Subcutaneous abdominal adipose tissue (tissue), 5 donors: ENCODE data around the gene ZNF597.

Experiments
- H3K27ac ChIP-seq: one replicate; pipeline ENCODE4 v1.7.0; 2013; ENCODE audit warnings: low read depth, mild to moderate bottlenecking, inconsistent platforms, low read length, moderate library complexity
- H3K27me3 ChIP-seq, 5 donors: one replicate each; pipeline ENCODE4 v1.7.0; 2013; ENCODE audit warnings: low read length in 5 of 5, inconsistent platforms in 1 of 5; ENCODE audit not compliant: control insufficient read depth in 5 of 5, insufficient read depth in 4 of 5
- H3K36me3 ChIP-seq, 5 donors: one replicate each; pipeline ENCODE4 v1.7.0; 2013; ENCODE audit warnings: low read length in 5 of 5; ENCODE audit not compliant: control insufficient read depth in 5 of 5, insufficient read depth in 5 of 5
- H3K4me1 ChIP-seq, 5 donors: one replicate each; pipeline ENCODE4 v1.7.0; 2013; ENCODE audit warnings: low read length in 5 of 5, mild to moderate bottlenecking in 3 of 5, moderate library complexity in 1 of 5; ENCODE audit not compliant: control insufficient read depth in 5 of 5, insufficient read depth in 5 of 5
- H3K4me3 ChIP-seq, 5 donors: one replicate each; pipeline ENCODE4 v1.7.0; 2013; ENCODE audit warnings: low read length in 5 of 5, low read depth in 1 of 5
- H3K9ac ChIP-seq, 5 donors: one replicate each; pipeline ENCODE4 v1.7.0; 2013; ENCODE audit warnings: low read length in 5 of 5, mild to moderate bottlenecking in 4 of 5, moderate library complexity in 3 of 5
- H3K9me3 ChIP-seq, 5 donors: one replicate each; pipeline ENCODE4 v1.7.0; 2013; ENCODE audit warnings: low read length in 5 of 5; ENCODE audit not compliant: control insufficient read depth in 5 of 5
- donor health status: healthy.
- donor health status: healthy.
- donor health status: healthy.
- donor health status: healthy.
- donor health status: healthy.

ZNF597 gene

DNA sequence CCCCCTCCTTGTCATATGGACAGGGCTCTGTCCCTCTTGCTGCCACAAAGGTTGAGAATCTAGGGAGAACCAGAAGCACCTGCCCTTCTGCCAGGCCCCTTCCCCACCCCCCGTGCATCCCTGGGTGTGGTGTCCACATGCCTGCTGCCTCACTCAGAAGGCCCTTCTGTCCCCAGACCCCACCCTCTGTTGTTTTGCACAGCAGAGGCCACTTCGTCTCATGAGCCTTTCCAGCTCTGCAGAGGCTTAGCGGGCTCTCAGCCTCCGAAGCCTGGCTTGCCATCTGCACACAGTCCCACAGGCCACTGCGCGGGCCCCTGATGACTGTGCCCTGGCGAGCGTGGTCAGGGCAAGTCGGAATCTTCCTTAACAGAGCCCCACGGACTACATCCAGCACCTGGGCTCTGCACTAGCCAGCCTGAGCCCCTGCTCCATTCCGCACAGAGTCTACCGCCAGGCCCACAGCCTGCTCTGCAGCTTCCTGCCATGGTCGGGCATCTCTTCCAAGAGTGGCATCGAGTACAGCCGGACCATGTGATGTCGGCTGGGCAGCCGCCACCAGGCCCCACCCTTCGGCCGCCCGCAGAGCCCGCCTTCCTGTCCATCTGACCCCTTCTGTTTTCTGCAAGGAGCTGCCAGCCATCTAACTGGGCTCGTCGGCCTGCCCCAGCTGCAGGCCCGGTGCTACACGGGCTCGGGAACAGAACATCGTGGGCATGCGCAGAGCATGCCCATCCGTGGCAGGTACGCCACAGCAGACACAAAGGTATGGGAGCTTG lies 41.2 kb upstream of the ZNF597 start:
- Histone ChIP-seq H3K9me3 (no peaks in the 10 kb centered on the region), H3K27me3 (no peaks in the 10 kb centered on the region), H3K9ac (no peak overlapping the region), H3K27ac (no peak overlapping the region), H3K36me3 (peaks cover 0 to 79% (median 70%) of the 10 kb centered on the region in 5 donors), H3K4me3 (no peak overlapping the region), H3K4me1 (no peaks in the 10 kb centered on the region)

DNA sequence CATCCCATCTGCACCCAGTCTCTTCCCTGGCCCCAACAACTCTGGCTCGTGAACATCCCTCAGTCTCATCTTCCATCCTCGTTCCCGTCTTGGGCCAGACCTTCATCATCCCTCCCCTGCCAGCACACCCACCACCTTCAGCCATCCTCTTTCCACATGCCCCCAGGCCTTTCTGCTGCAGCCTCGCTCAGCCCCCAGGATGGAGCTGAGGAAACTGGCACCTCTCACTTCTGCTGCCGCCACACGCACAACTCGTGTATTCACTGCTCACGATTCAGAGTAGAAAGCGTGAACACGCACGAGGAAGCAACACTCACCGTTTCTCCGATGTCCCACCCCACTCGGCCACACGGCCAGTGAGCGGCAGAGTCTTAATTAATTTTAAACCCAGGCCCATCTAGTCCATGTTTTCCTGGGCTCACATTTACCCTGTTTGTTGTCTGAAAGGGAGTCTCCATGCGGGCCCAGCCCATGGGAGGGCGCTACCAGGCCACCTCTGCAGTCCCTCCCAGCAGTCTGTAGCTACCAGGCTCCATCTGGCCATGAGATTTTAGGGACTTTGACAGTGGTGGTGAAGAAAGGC lies 39.4 kb upstream of the ZNF597 start:
- Histone ChIP-seq H3K27me3 (no peaks in the 10 kb centered on the region), H3K9ac (no peak overlapping the region), H3K4me1 (no peaks in the 10 kb centered on the region), H3K9me3 (no peaks in the 10 kb centered on the region), H3K4me3 (no peak overlapping the region), H3K36me3 (peaks cover 0 to 89% (median 82%) of the 10 kb centered on the region in 5 donors), H3K27ac (no peak overlapping the region)

DNA sequence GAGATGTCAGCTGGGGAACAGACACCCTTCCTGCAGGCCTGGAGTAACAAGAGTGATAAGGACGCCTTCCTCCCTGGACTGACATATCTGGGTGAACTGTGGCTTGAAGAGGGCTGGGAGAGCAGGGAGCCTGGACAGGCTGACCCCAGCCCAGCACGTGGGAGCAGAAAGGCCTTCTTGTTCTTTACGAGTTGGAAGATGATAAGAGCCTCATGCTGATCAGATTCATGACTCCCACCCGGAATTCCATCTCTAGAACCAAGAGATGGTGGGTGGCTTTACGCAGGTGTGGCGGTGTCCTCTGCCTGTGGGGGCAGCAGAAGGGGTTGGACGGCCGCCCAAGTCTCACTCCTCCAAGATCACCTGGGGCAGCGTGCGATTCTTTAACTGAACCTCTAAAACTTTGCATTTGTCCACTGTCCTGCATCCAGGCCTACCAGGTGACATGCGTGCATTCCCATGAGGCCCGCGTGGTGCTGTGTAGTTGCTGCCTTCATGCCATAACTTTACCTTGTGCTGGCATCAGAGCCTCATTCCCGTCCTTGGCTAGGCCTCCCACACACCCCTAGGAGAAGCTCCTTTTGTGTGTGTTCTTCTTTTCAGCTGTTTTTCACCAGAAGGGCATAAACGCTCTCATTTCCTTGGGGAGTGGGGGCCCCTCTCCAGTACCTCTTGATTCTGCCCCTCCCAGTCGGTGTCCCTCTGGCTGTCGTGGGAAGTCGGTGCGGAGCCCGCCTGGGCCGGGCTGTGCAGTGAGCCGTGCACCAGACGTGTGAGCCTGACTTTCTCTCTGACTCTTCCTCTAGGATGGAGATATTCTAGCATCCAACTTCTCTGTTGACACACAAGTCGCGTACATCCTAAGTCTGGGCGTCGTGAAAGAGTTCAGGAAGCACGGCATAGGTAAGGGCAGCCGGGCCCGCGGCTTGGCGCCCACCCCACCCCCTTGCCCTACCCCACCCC lies 38.7 kb upstream of the ZNF597 start:
- Histone ChIP-seq H3K36me3 (peaks cover 0 to 83% (median 80%) of the 10 kb centered on the region in 5 donors), H3K27ac (no peak overlapping the region), H3K4me1 (no peaks in the 10 kb centered on the region), H3K4me3 (no peak overlapping the region), H3K9me3 (no peaks in the 10 kb centered on the region), H3K27me3 (no peaks in the 10 kb centered on the region), H3K9ac (no peak overlapping the region)

DNA sequence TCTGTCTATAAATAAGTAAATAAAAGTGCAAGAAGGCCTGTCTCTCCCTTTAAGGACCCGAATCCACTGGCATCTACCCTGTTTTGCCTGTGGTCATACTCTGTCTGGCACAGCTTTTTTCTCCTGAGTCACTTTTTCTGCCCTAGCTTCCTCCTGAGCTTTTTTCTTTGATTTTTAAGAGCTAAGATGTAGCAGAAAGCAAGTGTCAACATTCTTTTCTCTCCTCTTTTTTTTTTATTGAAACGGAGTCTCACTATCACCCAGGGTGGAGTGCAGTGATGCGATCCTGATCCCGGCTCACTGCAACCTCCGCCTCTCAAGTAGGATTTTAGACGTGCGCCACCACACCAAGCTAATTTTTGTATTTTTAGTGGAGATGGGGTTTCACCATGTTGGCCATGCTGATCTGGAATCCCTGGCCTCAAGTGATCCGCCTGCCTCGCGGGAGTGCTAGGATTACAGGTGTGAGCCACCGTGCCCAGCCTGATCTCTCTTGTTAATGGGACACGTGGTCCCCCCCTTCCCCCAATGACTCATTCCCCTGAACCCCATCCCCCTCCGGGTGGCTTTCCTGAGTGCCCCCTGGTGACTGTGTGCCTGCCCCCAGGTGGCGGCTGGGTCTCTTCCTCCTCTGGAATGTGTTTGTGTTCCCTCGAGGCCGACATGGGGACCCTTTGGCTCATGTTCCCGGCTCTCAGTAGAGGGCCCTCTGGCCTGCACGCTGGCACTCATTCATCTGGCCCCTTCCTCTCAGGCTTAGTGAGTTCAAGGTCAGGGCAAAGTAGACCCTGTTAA lies 37.8 kb upstream of the ZNF597 start:
- no peak overlapping the region for H3K27ac ChIP-seq
- no peaks in the 10 kb centered on the region for H3K9me3 ChIP-seq

DNA sequence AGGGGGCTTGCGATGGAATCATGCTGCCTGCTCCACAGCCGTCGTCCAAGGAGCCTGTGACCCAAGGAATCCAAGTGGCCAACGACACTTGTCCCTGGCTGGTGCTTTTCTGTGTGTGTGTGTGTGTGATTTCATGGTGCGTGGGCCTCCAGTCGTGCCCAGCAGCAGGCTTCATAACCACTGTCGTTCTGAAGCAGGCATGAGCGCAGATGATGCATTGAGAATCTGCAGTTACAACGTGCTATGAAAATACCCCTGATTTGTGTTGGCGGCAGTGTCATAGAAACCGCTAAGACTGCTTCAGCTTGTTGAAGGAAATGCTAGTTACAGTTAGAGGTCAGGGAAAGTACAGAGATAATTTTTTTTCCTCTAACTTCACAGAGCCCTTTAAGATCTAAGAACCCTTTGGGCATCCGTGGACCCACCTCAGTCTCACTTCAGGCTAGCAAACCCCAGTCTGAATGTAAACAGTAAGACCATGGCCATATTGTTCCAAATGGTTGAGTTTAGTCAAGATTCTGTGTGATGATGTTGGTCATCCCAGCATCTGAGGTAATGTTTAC lies 36.4 kb upstream of the ZNF597 start:
- Histone ChIP-seq H3K36me3 (peaks cover 0 to 69% (median 60%) of the 10 kb centered on the region in 5 donors), H3K4me3 (no peak overlapping the region), H3K27me3 (no peaks in the 10 kb centered on the region), H3K27ac (no peak overlapping the region), H3K4me1 (no peaks in the 10 kb centered on the region), H3K9me3 (no peaks in the 10 kb centered on the region), H3K9ac (no peak overlapping the region)

More for the DNA sequence above, 37.8 kb upstream of the ZNF597 start:
- no peak overlapping the region for H3K4me3 ChIP-seq
- H3K27me3 ChIP-seq: no peaks in the 10 kb centered on the region
- peaks cover 0 to 78% (median 73%) of the 10 kb centered on the region in 5 donors for H3K36me3 ChIP-seq
- no peaks in the 10 kb centered on the region for H3K4me1 ChIP-seq
- H3K9ac ChIP-seq: no peak overlapping the region

DNA sequence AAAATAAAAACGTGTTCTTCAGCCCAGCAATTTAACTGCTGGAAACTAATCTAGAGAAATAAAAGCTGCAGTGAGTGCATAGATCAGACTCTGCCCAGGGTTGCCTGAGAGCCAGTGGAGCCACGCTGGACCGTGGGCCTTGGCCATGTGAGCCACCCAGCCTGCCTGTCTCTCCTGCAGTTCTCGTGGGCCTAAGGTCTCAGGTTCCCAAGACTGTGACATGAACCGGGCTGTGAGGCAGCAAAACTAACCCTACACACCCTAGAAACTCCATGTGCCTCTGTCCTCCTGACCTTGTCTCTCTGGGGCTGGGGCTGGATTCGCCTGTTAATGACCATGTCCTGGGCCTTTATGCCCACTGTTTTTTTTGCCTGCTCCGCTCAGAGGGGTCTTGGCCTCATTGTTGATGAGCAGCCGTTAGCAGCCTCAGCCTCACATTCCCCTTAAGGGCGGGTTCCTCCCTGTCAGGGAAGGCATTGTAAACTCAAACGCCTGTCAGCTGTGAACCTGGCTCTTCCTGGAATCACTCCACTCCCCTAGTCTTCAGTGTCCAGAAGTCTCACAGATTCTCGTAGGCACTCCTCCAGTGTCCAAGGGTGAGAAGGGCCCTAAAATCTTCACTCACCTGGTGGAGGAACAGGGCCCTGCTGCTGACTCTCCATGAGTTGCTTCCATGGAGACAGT lies 35.1 kb upstream of the ZNF597 start:
- Histone ChIP-seq H3K9ac (no peak overlapping the region), H3K36me3 (peaks cover 0 to 56% (median 47%) of the 10 kb centered on the region in 5 donors), H3K27me3 (no peaks in the 10 kb centered on the region), H3K27ac (no peak overlapping the region), H3K4me3 (no peak overlapping the region), H3K9me3 (no peaks in the 10 kb centered on the region), H3K4me1 (no peaks in the 10 kb centered on the region)

DNA sequence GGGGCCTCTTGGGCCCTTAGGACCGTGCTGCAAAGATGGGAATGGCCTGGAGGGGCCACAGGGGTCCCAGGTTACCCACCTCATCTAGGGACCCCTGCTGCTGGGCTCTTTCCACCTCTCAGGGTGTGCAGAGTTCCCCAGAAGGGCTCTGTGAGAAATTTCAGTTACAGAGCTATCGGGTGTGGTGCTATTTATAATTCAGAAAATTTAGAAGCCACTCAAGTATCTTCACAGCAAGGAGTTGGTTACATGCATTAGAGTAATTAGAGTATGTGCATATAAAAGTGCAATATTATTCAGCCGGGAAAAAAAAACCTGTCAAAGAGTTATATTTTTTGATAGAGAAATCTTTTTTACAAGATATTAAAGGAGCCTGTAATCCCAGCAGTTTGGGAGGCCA lies 33.1 kb upstream of the ZNF597 start:
- Histone ChIP-seq H3K9me3 (no peaks in the 10 kb centered on the region), H3K36me3 (peaks cover 0 to 47% (median 28%) of the 10 kb centered on the region in 5 donors), H3K27me3 (no peaks in the 10 kb centered on the region), H3K4me1 (no peaks in the 10 kb centered on the region), H3K9ac (no peak overlapping the region), H3K4me3 (no peak overlapping the region), H3K27ac (no peak overlapping the region)

DNA sequence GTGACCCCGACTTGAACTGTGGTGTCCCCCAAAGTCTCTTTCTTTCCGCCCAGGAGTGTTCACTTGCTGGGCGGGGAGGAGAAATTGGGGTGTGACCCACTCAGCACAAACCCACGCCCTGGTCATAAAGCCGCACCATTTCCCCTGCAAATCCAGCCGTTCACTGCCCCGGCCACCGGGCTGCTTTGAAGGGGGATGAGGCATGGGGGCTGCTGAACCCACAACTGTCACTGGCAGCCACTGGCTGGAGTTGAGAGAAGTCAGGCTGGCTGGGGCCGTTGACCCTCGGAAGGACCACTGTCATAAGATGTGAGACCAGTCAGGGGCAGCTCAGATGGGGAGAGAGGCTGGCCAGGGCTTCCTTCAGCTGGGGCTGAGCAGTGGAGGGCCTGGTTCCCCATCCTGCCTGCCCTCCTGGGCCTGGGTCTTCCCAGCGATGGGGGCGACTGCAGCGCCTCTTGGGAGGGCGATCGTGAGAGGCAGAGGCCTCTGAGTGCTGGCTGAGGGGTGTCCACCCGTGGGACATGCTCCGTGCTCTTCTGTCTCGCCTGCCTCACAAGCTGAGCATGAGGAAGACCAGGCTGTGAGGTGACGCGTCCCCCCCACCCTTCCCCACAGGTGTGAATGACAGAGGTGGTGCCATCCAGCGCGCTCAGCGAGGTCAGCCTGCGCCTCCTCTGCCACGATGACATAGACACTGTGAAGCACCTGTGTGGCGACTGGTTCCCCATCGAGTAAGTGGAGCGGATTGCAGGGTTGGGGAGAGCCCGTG lies 32.5 kb upstream of the ZNF597 start:
- H3K27me3 ChIP-seq: no peaks in the 10 kb centered on the region
- peaks cover 0 to 41% (median 22%) of the 10 kb centered on the region in 5 donors for H3K36me3 ChIP-seq
- no peak overlapping the region for H3K27ac ChIP-seq
- no peaks in the 10 kb centered on the region for H3K9me3 ChIP-seq
- H3K4me3 ChIP-seq: no peak overlapping the region
- H3K9ac ChIP-seq: no peak overlapping the region
- no peaks in the 10 kb centered on the region for H3K4me1 ChIP-seq
